ENCODE measurements around the gene COPB2.
"Not testable (repeated sequence)": the region's sequence is repeated elsewhere in the genome, so short reads cannot be mapped to it uniquely, and the experiment has no call there.

Gene COPB2

GRCh38 chr3:139414608-139415224 is 25.3 kb upstream of the COPB2 start:
- Histone ChIP-seq H3K79me1 (ENCODE audit: low read depth, low read length) (no peaks in the 10 kb centered on the region), H4K91ac (ENCODE audit: low read depth, low read length, poor library complexity) (no peak overlapping the region), H3K4me1 (ENCODE audit: control insufficient read depth in 2 of 2, insufficient read depth in 1 of 2, low read depth in 1 of 2, low read length in 2 of 2) (no peaks in the 10 kb centered on the region), H3K4ac (ENCODE audit: low read length) (no peak overlapping the region), H2BK120ac (ENCODE audit: low read depth, low read length) (no peak overlapping the region), H3K27me3 (ENCODE audit: control insufficient read depth in 3 of 3, insufficient read depth in 3 of 3, low read depth in 1 of 3, low read length in 3 of 3) (no peaks in the 10 kb centered on the region), H3K4me3 (ENCODE audit: low read length in 2 of 2) (no peak overlapping the region), H4K8ac (ENCODE audit: low read depth, low read length) (no peak overlapping the region), H3K23ac (ENCODE audit: low read depth, low read length, poor library complexity) (no peak overlapping the region), H3K4me2 (ENCODE audit: insufficient read depth, low read length, poor library complexity, severe bottlenecking) (no peak overlapping the region), H3K27ac (replicated peaks; ENCODE audit: low read length) (no peak overlapping the region), H3K36me3 (replicated peaks in 1 of 2; ENCODE audit: control insufficient read depth in 2 of 2, insufficient read depth in 2 of 2, low read length in 2 of 2) (no peaks in the 10 kb centered on the region), H3K14ac (ENCODE audit: low read length) (no peak overlapping the region), H2AK5ac (ENCODE audit: low read depth, low read length) (no peak overlapping the region), H2BK5ac (ENCODE audit: low read length) (no peak overlapping the region), H2BK15ac (ENCODE audit: low read length) (no peak overlapping the region), H3K9me3 (replicated peaks in 1 of 2; ENCODE audit: control insufficient read depth in 2 of 2, insufficient read depth in 1 of 2, low read depth in 1 of 2, low read length in 2 of 2) (peaks cover 2 to 14% of the 10 kb centered on the region in 2 donors), H2BK12ac (ENCODE audit: low read length) (no peak overlapping the region), H3K9ac (ENCODE audit: low read depth, low read length, poor library complexity) (no peak overlapping the region), H3K18ac (ENCODE audit: low read length) (no peak overlapping the region), H2AFZ (ENCODE audit: low read length) (no peak overlapping the region)
- DNase-seq (ENCODE audit: low spot score), result no peak
- WGBS, 2 donors (ENCODE audit: extremely low coverage in 2 of 2, insufficient read length in 2 of 2, insufficient replicate concordance in 1 of 2), result no CpG with 5 or more reads among the region's 2 CpGs

GRCh38 chr3:139412891-139413290 is 23.4 kb upstream of the COPB2 start:
- H3K4me1 ChIP-seq (ENCODE audit: control insufficient read depth in 2 of 2, insufficient read depth in 1 of 2, low read depth in 1 of 2, low read length in 2 of 2); H3K23ac ChIP-seq (ENCODE audit: low read depth, low read length, poor library complexity); H3K18ac ChIP-seq (ENCODE audit: low read length); H3K4ac ChIP-seq (ENCODE audit: low read length); H2BK120ac ChIP-seq (ENCODE audit: low read depth, low read length); H3K9ac ChIP-seq (ENCODE audit: low read depth, low read length, poor library complexity); H3K36me3 ChIP-seq (replicated peaks in 1 of 2; ENCODE audit: control insufficient read depth in 2 of 2, insufficient read depth in 2 of 2, low read length in 2 of 2); H3K4me2 ChIP-seq (ENCODE audit: insufficient read depth, low read length, poor library complexity, severe bottlenecking); H2AK5ac ChIP-seq (ENCODE audit: low read depth, low read length); H3K14ac ChIP-seq (ENCODE audit: low read length); H3K27me3 ChIP-seq (ENCODE audit: control insufficient read depth in 3 of 3, insufficient read depth in 3 of 3, low read depth in 1 of 3, low read length in 3 of 3); H3K4me3 ChIP-seq (ENCODE audit: low read length in 2 of 2); H3K27ac ChIP-seq (replicated peaks; ENCODE audit: low read length); H2BK12ac ChIP-seq (ENCODE audit: low read length); H4K8ac ChIP-seq (ENCODE audit: low read depth, low read length); H2BK15ac ChIP-seq (ENCODE audit: low read length); H2AFZ ChIP-seq (ENCODE audit: low read length); DNase-seq (ENCODE audit: low spot score); H3K79me1 ChIP-seq (ENCODE audit: low read depth, low read length); H2BK5ac ChIP-seq (ENCODE audit: low read length); H4K91ac ChIP-seq (ENCODE audit: low read depth, low read length, poor library complexity): not testable (repeated sequence)
- H3K9me3 ChIP-seq (replicated peaks in 1 of 2; ENCODE audit: control insufficient read depth in 2 of 2, insufficient read depth in 1 of 2, low read depth in 1 of 2, low read length in 2 of 2), result peaks cover 2 to 14% of the 10 kb centered on the region in 2 donors

GRCh38 chr3:139401155-139401554 is 11.7 kb upstream of the COPB2 start:
- H3K79me1 ChIP-seq (ENCODE audit: low read depth, low read length); H2BK5ac ChIP-seq (ENCODE audit: low read length); H3K27me3 ChIP-seq (ENCODE audit: control insufficient read depth in 3 of 3, insufficient read depth in 3 of 3, low read depth in 1 of 3, low read length in 3 of 3); H3K4me3 ChIP-seq (ENCODE audit: low read length in 2 of 2); H3K23ac ChIP-seq (ENCODE audit: low read depth, low read length, poor library complexity); H2BK120ac ChIP-seq (ENCODE audit: low read depth, low read length); H3K4ac ChIP-seq (ENCODE audit: low read length); H3K4me2 ChIP-seq (ENCODE audit: insufficient read depth, low read length, poor library complexity, severe bottlenecking); H3K27ac ChIP-seq (replicated peaks; ENCODE audit: low read length); H2AFZ ChIP-seq (ENCODE audit: low read length); H3K18ac ChIP-seq (ENCODE audit: low read length); H4K91ac ChIP-seq (ENCODE audit: low read depth, low read length, poor library complexity); H3K36me3 ChIP-seq (replicated peaks in 1 of 2; ENCODE audit: control insufficient read depth in 2 of 2, insufficient read depth in 2 of 2, low read length in 2 of 2); H2BK15ac ChIP-seq (ENCODE audit: low read length); H2AK5ac ChIP-seq (ENCODE audit: low read depth, low read length); H2BK12ac ChIP-seq (ENCODE audit: low read length); H3K14ac ChIP-seq (ENCODE audit: low read length); DNase-seq (ENCODE audit: low spot score); H3K4me1 ChIP-seq (ENCODE audit: control insufficient read depth in 2 of 2, insufficient read depth in 1 of 2, low read depth in 1 of 2, low read length in 2 of 2); H4K8ac ChIP-seq (ENCODE audit: low read depth, low read length); H3K9ac ChIP-seq (ENCODE audit: low read depth, low read length, poor library complexity): not testable (repeated sequence)
- H3K9me3 ChIP-seq (replicated peaks in 1 of 2; ENCODE audit: control insufficient read depth in 2 of 2, insufficient read depth in 1 of 2, low read depth in 1 of 2, low read length in 2 of 2), result peaks cover 0 to 39% of the 10 kb centered on the region in 2 donors
- WGBS, 2 donors (ENCODE audit: extremely low coverage in 2 of 2, insufficient read length in 2 of 2, insufficient replicate concordance in 1 of 2), result no CpG with 5 or more reads among the region's 2 CpGs

- H2BK120ac ChIP-seq (ENCODE audit: low read depth, low read length), result no peak overlapping the region
- H3K4me2 ChIP-seq (ENCODE audit: insufficient read depth, low read length, poor library complexity, severe bottlenecking), result no peak overlapping the region
- H3K14ac ChIP-seq (ENCODE audit: low read length), result no peak overlapping the region
- DNase-seq (ENCODE audit: low spot score), result no peak
- H3K4ac ChIP-seq (ENCODE audit: low read length), result no peak overlapping the region
- no peaks in the 10 kb centered on the region for H3K79me1 ChIP-seq (ENCODE audit: low read depth, low read length)
- H2BK5ac ChIP-seq (ENCODE audit: low read length), result no peak overlapping the region
- H3K9ac ChIP-seq (ENCODE audit: low read depth, low read length, poor library complexity), result no peak overlapping the region
- no peak overlapping the region for H3K4me3 ChIP-seq (ENCODE audit: low read length in 2 of 2)
- H3K4me1 ChIP-seq (ENCODE audit: control insufficient read depth in 2 of 2, insufficient read depth in 1 of 2, low read depth in 1 of 2, low read length in 2 of 2), result no peaks in the 10 kb centered on the region
- no peak overlapping the region for H3K18ac ChIP-seq (ENCODE audit: low read length)
- H3K23ac ChIP-seq (ENCODE audit: low read depth, low read length, poor library complexity), result no peak overlapping the region
- H3K27me3 ChIP-seq (ENCODE audit: control insufficient read depth in 3 of 3, insufficient read depth in 3 of 3, low read depth in 1 of 3, low read length in 3 of 3), result peaks cover 0 to 2% (median 2%) of the 10 kb centered on the region in 3 experiments
- H3K36me3 ChIP-seq (replicated peaks in 1 of 2; ENCODE audit: control insufficient read depth in 2 of 2, insufficient read depth in 2 of 2, low read length in 2 of 2), result no peaks in the 10 kb centered on the region
- no peak overlapping the region for H2AFZ ChIP-seq (ENCODE audit: low read length)
- H2BK15ac ChIP-seq (ENCODE audit: low read length), result no peak overlapping the region
- H4K8ac ChIP-seq (ENCODE audit: low read depth, low read length), result no peak overlapping the region
- H3K27ac ChIP-seq (replicated peaks; ENCODE audit: low read length), result no peak overlapping the region
- H3K9me3 ChIP-seq (replicated peaks in 1 of 2; ENCODE audit: control insufficient read depth in 2 of 2, insufficient read depth in 1 of 2, low read depth in 1 of 2, low read length in 2 of 2), result peaks cover 0 to 8% of the 10 kb centered on the region in 2 donors
- no peak overlapping the region for H4K91ac ChIP-seq (ENCODE audit: low read depth, low read length, poor library complexity)
- H2AK5ac ChIP-seq (ENCODE audit: low read depth, low read length), result no peak overlapping the region
- no peak overlapping the region for H2BK12ac ChIP-seq (ENCODE audit: low read length)
- WGBS, 2 donors (ENCODE audit: extremely low coverage in 2 of 2, insufficient read length in 2 of 2, insufficient replicate concordance in 1 of 2), result no CpG with 5 or more reads among the region's 3 CpGs
These were observed 7.3 kb upstream of the COPB2 start for GRCh38 chr3:139396707-139397106.

All from neuronal stem cell (in vitro differentiated cells).